GM15510 (cell line): Measurements from ENCODE around the gene ELOVL2.

Experiments used
- POLR2A ChIP-seq: IDR thresholded peaks from 3 replicates; pipeline ENCODE4 v1.6.1; 2011; ENCODE audit warnings: borderline replicate concordance; ENCODE audit not compliant: insufficient read length; ENCODE audit errors: extremely low read depth

The ELOVL2 gene

GRCh38 chr6:10977231-10977968, 66.7 kb downstream of the ELOVL2 start:
- no peak for TF ChIP-seq POLR2A

- TF ChIP-seq POLR2A = no peak
Observed at GRCh38 chr6:10976571-10976970, 67.5 kb downstream of the ELOVL2 start.

- no peak for TF ChIP-seq POLR2A
Observed at GRCh38 chr6:10972196-10972595, 71.9 kb downstream of the ELOVL2 start.

GRCh38 chr6:10970731-10971130, 73.4 kb downstream of the ELOVL2 start:
- TF ChIP-seq POLR2A = no peak

GRCh38 chr6:10968776-10969175, 75.3 kb downstream of the ELOVL2 start:
- TF ChIP-seq POLR2A = no peak

- no peak for TF ChIP-seq POLR2A
Observed at GRCh38 chr6:10964684-10965083, 79.4 kb downstream of the ELOVL2 start.

- no peak for TF ChIP-seq POLR2A
Observed at GRCh38 chr6:10963113-10963512, 81.0 kb downstream of the ELOVL2 start.

- TF ChIP-seq POLR2A = no peak
Observed at GRCh38 chr6:10962673-10963072, 81.4 kb downstream of the ELOVL2 start.

GRCh38 chr6:10961837-10962236, 82.3 kb downstream of the ELOVL2 start:
- TF ChIP-seq POLR2A = no peak

GRCh38 chr6:10960171-10960570, 83.9 kb downstream of the ELOVL2 start:
- no peak for TF ChIP-seq POLR2A

- no peak for TF ChIP-seq POLR2A
Observed at GRCh38 chr6:10957414-10957886, 86.7 kb downstream of the ELOVL2 start.

GRCh38 chr6:10956776-10957175, 87.3 kb downstream of the ELOVL2 start:
- TF ChIP-seq POLR2A = no peak

- TF ChIP-seq POLR2A = no peak
Observed at GRCh38 chr6:10954590-10955010, 89.5 kb downstream of the ELOVL2 start.

- TF ChIP-seq POLR2A = no peak
Observed at GRCh38 chr6:10951675-10952282, 92.3 kb downstream of the ELOVL2 start.

- no peak for TF ChIP-seq POLR2A
Observed at GRCh38 chr6:10949579-10950490, 94.3 kb downstream of the ELOVL2 start.

GRCh38 chr6:10947966-10948365, 96.1 kb downstream of the ELOVL2 start:
- TF ChIP-seq POLR2A = no peak

- no peak for TF ChIP-seq POLR2A
Observed at GRCh38 chr6:10945845-10946244, 98.3 kb downstream of the ELOVL2 start.
